Measurements from ENCODE around the gene ACSM5.
"Not testable (repeated sequence)": the region's sequence is repeated elsewhere in the genome, so short reads cannot be mapped to it uniquely, and the experiment has no call there.

- not testable (repeated sequence) for TF ChIP-seq CTCF (IDR thresholded peaks at IDR 0.05; ENCODE audit: insufficient read depth, low read length); POLR2AphosphoS5 (IDR thresholded peaks at IDR 0.05; ENCODE audit: low read depth)
These were observed 32.5 kb downstream of the ACSM5 start for GRCh38 chr16:20441859-20442258.
